Caco-2 (cell line): Measurements from ENCODE around the gene TTC4. TPM values are rescaled to one million over a fixed set of nuclear protein-coding genes. Genes with fewer than 3 reads are reported as not detected.
A peak's percentile ranks its signal among the peaks of the same experiment; 100 is the strongest.

Source experiments
- BruUV-seq: library from RNA; stranded (reverse); fragments of 400-500 nt; replicated peaks from 2 replicates; lab custom pipeline; 2021; lab: Mats Ljungman, UMichigan
- CTCF ChIA-PET: fragments of 300-600 bp; sonication (Branson Sonifier 250); formaldehyde crosslinking; loops from one replicate; lab custom pipeline; 2022; ENCODE audit warnings: antibody characterized with exemption; lab: Charles Lee
- POLR2A ChIA-PET: fragments of 300-600 bp; sonication (Branson Sonifier 250); formaldehyde crosslinking; loops from one replicate; lab custom pipeline; 2022; ENCODE audit warnings: antibody characterized with exemption; lab: Charles Lee
- DNase-seq, 2 experiments: peaks; one replicate each; pipeline versions ENCODE4 v3.0.0 to v3.0.0-alpha.2; 2020 to 2022
- H3K27me3 ChIP-seq: replicated peaks from 2 replicates; pipeline ENCODE4 v1.6.0; 2011; ENCODE audit warnings: low read length; ENCODE audit not compliant: control insufficient read depth, insufficient read depth
- H3K36me3 ChIP-seq: 2 replicates; pipeline ENCODE4 v1.5.1; 2011; ENCODE audit warnings: low read length; ENCODE audit not compliant: control insufficient read depth, insufficient read depth
- H3K4me1 ChIP-seq: fragments of 250-450 bp; sonication (Bioruptor Pico); 2 replicates; pipeline ENCODE4 v1.5.1; 2020; ENCODE audit warnings: mild to moderate bottlenecking
- H3K4me3 ChIP-seq: 2 replicates; pipeline ENCODE4 v1.5.1; 2011; ENCODE audit warnings: low read depth, mild to moderate bottlenecking, control low read depth, low read length
- H3K9me3 ChIP-seq: fragments of 250-450 bp; sonication (Bioruptor Pico); 2 replicates; pipeline ENCODE4 v1.5.1; 2020; ENCODE audit warnings: mild to moderate bottlenecking, moderate library complexity
- H3K27ac Mint-ChIP-seq: one replicate; pipeline ENCODE4 v1.8.0; 2022; ENCODE audit warnings: mixed read lengths; ENCODE audit not compliant: unreplicated experiment
- H3K27me3 Mint-ChIP-seq: one replicate; pipeline ENCODE4 v1.8.0; 2022; ENCODE audit warnings: mixed read lengths; ENCODE audit not compliant: insufficient read depth, unreplicated experiment
- H3K36me3 Mint-ChIP-seq: one replicate; pipeline ENCODE4 v1.8.0; 2022; ENCODE audit warnings: mild to moderate bottlenecking, mixed read lengths; ENCODE audit not compliant: insufficient read depth, unreplicated experiment
- H3K4me1 Mint-ChIP-seq: one replicate; pipeline ENCODE4 v1.8.0; 2022; ENCODE audit warnings: low read depth, mixed read lengths; ENCODE audit not compliant: unreplicated experiment
- H3K4me3 Mint-ChIP-seq: one replicate; pipeline ENCODE4 v1.8.0; 2022; ENCODE audit warnings: mild to moderate bottlenecking, moderate library complexity, mixed read lengths; ENCODE audit not compliant: unreplicated experiment
- H3K9me3 Mint-ChIP-seq: one replicate; pipeline ENCODE4 v1.8.0; 2022; ENCODE audit warnings: mixed read lengths; ENCODE audit not compliant: unreplicated experiment
- intact Hi-C: fragments of 100-400 bp; cut with micrococcal nuclease; formaldehyde crosslinking; loops from one replicate; pipeline ENCODE4 v1.10.0; 2022; ENCODE audit not compliant: unreplicated experiment
- total RNA-seq: library from RNA; stranded (reverse); gene quantifications from 2 replicates; pipeline ENCODE4 v1.2.3, GENCODE V29; 2022
- TF ChIP-seq, protein P1 (sequence below), 2 experiments: fragments of 200-600 bp in 1 of 2; IDR thresholded peaks; 1 replicate in 1 of 2; 2 replicates in 1 of 2; pipeline versions ENCODE4 v1.5.1 to v1.8.0; 2011 to 2022; ENCODE audit warnings: antibody characterized with exemption in 1 of 2, control low read depth in 1 of 2, inconsistent platforms in 1 of 2, low read depth in 1 of 2, low read length in 1 of 2, mild to moderate bottlenecking in 1 of 2, moderate library complexity in 1 of 2; ENCODE audit not compliant: insufficient read depth in 1 of 2, severe bottlenecking in 1 of 2, unreplicated experiment in 1 of 2

Gene TTC4
- total RNA-seq, 1 experiment from 2014 or later: 14.0 TPM

DNA sequence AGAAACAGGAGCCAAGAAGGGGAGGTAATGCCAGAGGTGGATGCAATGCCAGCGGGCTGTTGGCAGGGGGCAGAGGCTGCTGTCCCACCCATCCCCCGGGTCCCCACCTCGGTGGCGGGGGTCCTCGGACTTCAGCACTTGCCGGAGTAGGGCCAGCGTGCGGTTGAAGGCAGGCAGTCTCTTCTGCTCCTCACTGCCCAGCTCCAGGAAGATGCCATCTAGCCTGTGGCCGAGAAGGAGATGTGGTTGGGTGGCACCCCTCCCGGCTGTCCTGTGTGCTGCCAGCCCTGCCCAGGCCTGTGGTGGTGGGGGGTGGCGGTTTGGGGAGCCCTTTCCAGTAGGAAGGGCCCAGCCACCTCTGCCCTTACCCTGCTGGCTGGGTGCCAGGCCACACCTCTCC, 71.9 kb downstream of the TTC4 start:
- H3K27me3 Mint-ChIP-seq: no peaks in the 10 kb centered on the region
- H3K27ac Mint-ChIP-seq: no peak overlapping the region
- no peaks in the 10 kb centered on the region for H3K4me1 Mint-ChIP-seq
- ChIA-PET CTCF (no interaction called here), POLR2A (no interaction called here)
- H3K36me3 Mint-ChIP-seq: peaks cover 6% of the 10 kb centered on the region
- no peaks in the 10 kb centered on the region for H3K27me3 ChIP-seq
- H3K4me3 Mint-ChIP-seq: no peak overlapping the region
- TF ChIP-seq, protein P1, sequence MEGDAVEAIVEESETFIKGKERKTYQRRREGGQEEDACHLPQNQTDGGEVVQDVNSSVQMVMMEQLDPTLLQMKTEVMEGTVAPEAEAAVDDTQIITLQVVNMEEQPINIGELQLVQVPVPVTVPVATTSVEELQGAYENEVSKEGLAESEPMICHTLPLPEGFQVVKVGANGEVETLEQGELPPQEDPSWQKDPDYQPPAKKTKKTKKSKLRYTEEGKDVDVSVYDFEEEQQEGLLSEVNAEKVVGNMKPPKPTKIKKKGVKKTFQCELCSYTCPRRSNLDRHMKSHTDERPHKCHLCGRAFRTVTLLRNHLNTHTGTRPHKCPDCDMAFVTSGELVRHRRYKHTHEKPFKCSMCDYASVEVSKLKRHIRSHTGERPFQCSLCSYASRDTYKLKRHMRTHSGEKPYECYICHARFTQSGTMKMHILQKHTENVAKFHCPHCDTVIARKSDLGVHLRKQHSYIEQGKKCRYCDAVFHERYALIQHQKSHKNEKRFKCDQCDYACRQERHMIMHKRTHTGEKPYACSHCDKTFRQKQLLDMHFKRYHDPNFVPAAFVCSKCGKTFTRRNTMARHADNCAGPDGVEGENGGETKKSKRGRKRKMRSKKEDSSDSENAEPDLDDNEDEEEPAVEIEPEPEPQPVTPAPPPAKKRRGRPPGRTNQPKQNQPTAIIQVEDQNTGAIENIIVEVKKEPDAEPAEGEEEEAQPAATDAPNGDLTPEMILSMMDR (IDR thresholded peaks at IDR 0.05; ENCODE audit: insufficient read depth in 1 of 2, low read depth in 1 of 2, low read length in 1 of 2, severe bottlenecking in 1 of 2, unreplicated experiment in 1 of 2): no peak
- H3K4me1 ChIP-seq: no peaks in the 10 kb centered on the region
- no TSS peak for BruUV-seq
- no peaks in the 10 kb centered on the region for H3K36me3 ChIP-seq
- H3K4me3 ChIP-seq: no peak overlapping the region
- H3K9me3 Mint-ChIP-seq: no peaks in the 10 kb centered on the region
- intact Hi-C loops: no loop called here
- H3K9me3 ChIP-seq: no peaks in the 10 kb centered on the region; the same call in 1 of the 2 replicates
- DNase-seq: no peak

DNA sequence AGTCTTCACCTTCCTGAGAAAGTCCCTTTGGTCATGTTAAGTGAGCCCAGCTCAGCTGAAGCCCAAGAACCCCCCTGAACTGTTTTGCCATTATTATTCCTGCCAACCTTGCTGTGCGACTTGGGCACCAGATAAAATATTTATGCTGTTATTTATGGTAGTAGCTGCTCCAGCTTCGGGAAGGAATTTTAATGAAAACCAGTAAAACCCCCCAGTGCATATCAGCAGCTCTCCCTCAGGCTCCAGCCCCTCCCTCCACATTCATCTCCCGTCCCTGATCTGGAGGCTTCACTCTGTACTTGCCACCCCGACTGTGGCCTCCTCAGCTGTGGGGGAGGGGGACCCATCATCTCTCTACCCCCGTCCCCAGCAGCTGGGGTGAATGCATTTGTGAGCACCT, 72.8 kb downstream of the TTC4 start:
- H3K27me3 Mint-ChIP-seq: no peaks in the 10 kb centered on the region
- no peaks in the 10 kb centered on the region for H3K36me3 ChIP-seq
- H3K36me3 Mint-ChIP-seq: peaks cover 6% of the 10 kb centered on the region
- TF ChIP-seq, protein P1 (IDR thresholded peaks at IDR 0.05; ENCODE audit: insufficient read depth in 1 of 2, low read depth in 1 of 2, low read length in 1 of 2, severe bottlenecking in 1 of 2, unreplicated experiment in 1 of 2): no peak
- BruUV-seq: no TSS peak
- H3K9me3 Mint-ChIP-seq: no peaks in the 10 kb centered on the region
- POLR2A ChIA-PET: no interaction called here
- no peaks in the 10 kb centered on the region for H3K27me3 ChIP-seq
- H3K4me3 Mint-ChIP-seq: no peak overlapping the region
- peaks cover under 1% of the 10 kb centered on the region; the same call in 1 of the 2 replicates for H3K4me1 ChIP-seq
- no peaks in the 10 kb centered on the region; the same call in 1 of the 2 replicates for H3K9me3 ChIP-seq
- peak overlapping the region; percentile 17 for H3K27ac Mint-ChIP-seq
- H3K4me1 Mint-ChIP-seq: no peaks in the 10 kb centered on the region
- CTCF ChIA-PET: no interaction called here
- intact Hi-C loops: no loop called here
- DNase-seq: no peak
- no peak overlapping the region for H3K4me3 ChIP-seq

DNA sequence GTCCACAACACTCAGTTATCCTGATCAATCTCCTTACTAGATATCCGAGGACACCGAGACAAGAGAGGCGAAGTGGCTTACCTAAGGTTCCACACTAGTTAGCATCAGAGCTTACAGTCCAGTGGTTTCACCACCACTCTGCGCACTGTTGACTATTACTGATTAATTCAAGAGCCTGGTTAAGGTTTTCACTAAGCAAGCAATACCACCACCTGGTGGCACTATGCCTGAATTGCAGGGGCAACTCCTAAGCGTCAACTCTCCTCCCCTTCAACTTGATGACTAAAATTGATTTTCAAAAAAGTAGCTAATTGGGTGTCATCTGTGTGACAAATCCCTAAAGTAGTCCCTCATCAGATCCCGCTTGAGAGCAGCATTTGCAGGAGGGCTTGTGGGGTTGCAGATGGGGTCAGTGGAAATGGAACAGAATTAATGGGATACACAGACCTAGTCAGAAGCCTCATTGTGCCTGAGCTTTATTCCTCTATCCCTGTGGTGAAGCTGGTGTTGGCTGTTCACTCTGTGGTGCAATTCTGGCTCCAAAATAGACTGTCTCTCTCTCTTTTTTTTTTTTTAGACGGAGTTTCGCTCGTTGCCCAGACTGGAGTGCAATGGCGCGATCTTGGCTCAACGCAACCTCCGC, 76.3 kb downstream of the TTC4 start:
- TF ChIP-seq, protein P1 (IDR thresholded peaks at IDR 0.05; ENCODE audit: insufficient read depth in 1 of 2, low read depth in 1 of 2, low read length in 1 of 2, severe bottlenecking in 1 of 2, unreplicated experiment in 1 of 2): peak; percentile 33 to 35
- ChIA-PET CTCF (interaction anchor here (2.5 kb wide), 1 partner anchor 9 kb away, joined by 8 read pairs; the partner anchor contains the start of gene TTC22), POLR2A (no interaction called here)
- peaks cover 22% of the 10 kb centered on the region for H3K4me1 ChIP-seq
- H3K9me3 Mint-ChIP-seq: no peaks in the 10 kb centered on the region
- intact Hi-C loops: no loop called here
- H3K9me3 ChIP-seq: no peaks in the 10 kb centered on the region; the same call in 1 of the 2 replicates
- no peak overlapping the region for H3K4me3 Mint-ChIP-seq
- DNase-seq: peak in 1 of 2 experiments; percentile 40
- H3K4me3 ChIP-seq: no peak overlapping the region
- no TSS peak for BruUV-seq
- H3K36me3 Mint-ChIP-seq: peaks cover 12% of the 10 kb centered on the region
- H3K27me3 Mint-ChIP-seq: no peaks in the 10 kb centered on the region
- H3K4me1 Mint-ChIP-seq: peaks cover 20% of the 10 kb centered on the region
- no peak overlapping the region for H3K27ac Mint-ChIP-seq
- no peaks in the 10 kb centered on the region for H3K36me3 ChIP-seq
- H3K27me3 ChIP-seq: no peaks in the 10 kb centered on the region

Other genes starting within 250 kb of the TTC4 start
- 4.0 and 4.1 TPM in 2 replicates for gene ACOT11, start 167.6 kb upstream of the TTC4 start, total RNA-seq
- gene FAM151A, start 92.3 kb upstream of the TTC4 start, total RNA-seq: 21.4 and 22.3 TPM in 2 replicates
- 0.30 TPM in 1 of 2 replicates, not detected in the other for gene MROH7, start 74.1 kb upstream of the TTC4 start, total RNA-seq
- gene PARS2, start 48.7 kb downstream of the TTC4 start, total RNA-seq: 5.8 and 6.5 TPM in 2 replicates
- gene TTC22, start 85.5 kb downstream of the TTC4 start, total RNA-seq: 8.8 and 9.9 TPM in 2 replicates
- 433 and 522 TPM in 2 replicates for gene DHCR24, start 171.3 kb downstream of the TTC4 start, total RNA-seq